ENCODE data around the gene SPEM2.
A peak's percentile ranks its signal among the peaks of the same experiment; 100 is the strongest.

The SPEM2 gene

GRCh38 chr17:7425316-7425715, at the start of gene SPEM2:
TSS of gene SPEM2 (plus strand) at chr17:7425616. CDS start at chr17:7425689, 73 bp downstream.
- DNase-seq (ENCODE audit: low read depth in 4 of 4, low spot score in 1 of 4), result no peak

DNA sequence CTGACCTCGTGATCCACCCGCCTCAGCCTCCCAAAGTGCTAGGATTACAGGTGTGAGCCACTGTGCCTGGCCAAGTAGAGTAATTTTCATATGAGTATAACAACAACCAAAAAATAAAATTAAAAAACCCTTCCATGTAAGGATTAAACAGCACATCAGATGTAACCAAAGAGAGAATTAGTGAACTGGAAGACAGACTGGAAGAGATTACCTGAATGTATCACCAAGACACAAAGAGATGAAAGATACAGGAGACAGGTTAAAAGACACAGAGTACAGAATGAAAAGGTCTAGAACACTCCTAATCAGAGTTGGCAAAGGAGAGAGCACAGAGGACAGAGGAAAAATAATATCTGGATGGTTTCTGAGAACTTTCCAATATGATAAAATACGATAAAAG, 46.3 kb upstream of the SPEM2 start:
- DNase-seq (ENCODE audit: low read depth in 4 of 4, low spot score in 1 of 4), result no peak

DNA sequence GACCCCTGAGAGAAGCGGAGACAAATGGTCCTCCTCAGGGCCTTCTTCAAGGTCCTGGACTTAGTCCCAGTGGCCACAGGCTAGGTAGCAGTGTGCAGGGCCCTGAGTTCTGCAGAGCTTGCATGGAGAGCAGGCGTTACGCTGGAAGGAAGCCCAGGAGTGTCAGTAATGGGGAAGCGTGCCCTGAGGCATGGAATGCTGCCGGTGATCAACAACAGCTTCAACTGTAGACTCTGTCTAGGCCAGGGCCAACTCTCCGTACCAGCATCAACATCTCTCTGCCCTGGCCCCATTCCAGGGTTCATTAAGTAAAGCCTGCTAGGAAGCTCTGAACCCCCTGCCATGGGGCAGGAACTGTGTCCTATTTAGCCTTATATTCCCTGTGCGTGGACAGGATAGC, 45.1 kb upstream of the SPEM2 start:
- DNase-seq (ENCODE audit: low read depth in 4 of 4, low spot score in 1 of 4), result no peak

GRCh38 chr17:7380855-7381683, 44.3 kb upstream of the SPEM2 start, which contains the start of gene TNK1:
TSS of gene TNK1 (plus strand) at chr17:7381089. CDS start at chr17:7382927, 1,838 bp downstream.
- no peak for DNase-seq (ENCODE audit: low read depth in 4 of 4, low spot score in 1 of 4)

- DNase-seq (ENCODE audit: low read depth in 4 of 4, low spot score in 1 of 4), result no peak
Measured at GRCh38 chr17:7382901-7383300, 42.5 kb upstream of the SPEM2 start.

DNA sequence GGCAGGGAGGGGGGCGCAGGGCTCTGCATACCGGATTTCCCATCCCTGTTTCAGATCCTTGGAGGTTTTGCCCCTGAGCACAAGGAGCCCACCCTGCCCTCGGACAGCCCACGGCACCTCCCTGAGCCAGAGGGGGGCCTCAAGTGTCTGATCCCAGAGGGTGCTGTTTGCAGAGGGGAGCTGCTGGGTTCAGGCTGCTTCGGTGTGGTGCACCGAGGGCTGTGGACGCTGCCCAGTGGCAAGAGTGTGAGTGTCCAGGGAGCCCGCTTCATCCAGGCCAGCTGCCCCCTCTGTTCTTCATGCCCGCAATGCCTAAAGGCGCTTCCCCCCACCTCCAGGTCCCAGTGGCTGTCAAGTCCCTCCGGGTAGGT, 42.1 kb upstream of the SPEM2 start:
- no peak for DNase-seq (ENCODE audit: low read depth in 4 of 4, low spot score in 1 of 4)

DNA sequence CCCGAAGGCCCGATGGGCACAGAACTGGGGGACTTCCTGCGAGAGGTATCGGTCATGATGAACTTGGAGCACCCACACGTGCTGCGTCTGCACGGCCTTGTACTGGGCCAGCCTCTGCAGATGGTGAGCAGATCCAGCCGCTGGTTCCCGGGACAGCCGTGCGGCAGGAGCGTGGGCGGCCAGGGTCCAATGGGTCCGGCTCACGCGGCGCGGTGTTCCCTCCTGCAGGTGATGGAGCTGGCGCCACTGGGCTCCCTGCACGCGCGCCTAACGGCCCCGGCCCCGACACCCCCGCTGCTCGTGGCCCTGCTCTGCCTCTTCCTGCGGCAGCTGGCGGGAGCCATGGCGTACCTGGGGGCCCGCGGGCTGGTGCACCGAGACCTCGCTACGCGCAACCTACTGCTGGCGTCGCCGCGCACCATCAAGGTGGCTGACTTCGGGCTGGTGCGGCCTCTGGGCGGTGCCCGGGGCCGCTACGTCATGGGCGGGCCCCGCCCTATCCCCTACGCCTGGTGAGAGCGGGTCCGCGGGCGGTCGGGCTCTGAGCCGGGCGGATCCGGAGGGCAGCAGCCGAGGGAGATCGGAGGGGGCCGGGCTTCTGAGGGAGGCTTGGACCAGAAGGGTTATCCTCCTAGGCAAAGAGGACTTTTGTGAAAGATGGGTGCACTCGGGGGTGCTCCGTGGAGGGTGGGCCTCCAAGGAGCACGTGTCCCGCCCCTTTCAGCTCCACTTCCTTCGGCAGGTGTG, 41.5 kb upstream of the SPEM2 start:
- DNase-seq (ENCODE audit: low read depth in 4 of 4, low spot score in 1 of 4), result peak in 3 of 4 experiments; percentile 42 to 72 (median 60)

DNA sequence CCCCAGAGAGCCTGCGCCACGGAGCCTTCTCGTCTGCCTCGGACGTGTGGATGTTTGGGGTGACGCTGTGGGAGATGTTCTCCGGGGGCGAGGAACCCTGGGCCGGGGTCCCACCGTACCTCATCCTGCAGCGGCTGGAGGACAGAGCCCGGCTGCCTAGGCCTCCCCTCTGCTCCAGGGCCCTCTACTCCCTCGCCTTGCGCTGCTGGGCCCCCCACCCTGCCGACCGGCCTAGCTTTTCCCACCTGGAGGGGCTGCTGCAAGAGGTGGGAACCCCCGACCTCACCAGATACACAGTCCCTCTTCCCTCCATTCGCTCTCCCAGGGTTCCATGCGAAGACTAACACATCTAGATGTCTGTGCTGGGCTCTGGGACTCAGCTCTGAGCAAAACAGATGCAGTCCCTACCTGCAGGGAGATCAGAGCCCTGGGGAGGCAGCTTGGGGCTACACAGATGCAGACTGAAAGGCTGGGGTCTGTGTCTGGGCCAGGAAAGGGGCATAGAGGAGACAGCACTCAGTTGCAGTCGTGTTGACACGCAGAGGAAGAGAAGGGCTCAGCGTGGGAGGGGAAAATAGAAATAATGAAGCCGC, 40.8 kb upstream of the SPEM2 start:
- DNase-seq (ENCODE audit: low read depth in 4 of 4, low spot score in 1 of 4), result no peak

DNA sequence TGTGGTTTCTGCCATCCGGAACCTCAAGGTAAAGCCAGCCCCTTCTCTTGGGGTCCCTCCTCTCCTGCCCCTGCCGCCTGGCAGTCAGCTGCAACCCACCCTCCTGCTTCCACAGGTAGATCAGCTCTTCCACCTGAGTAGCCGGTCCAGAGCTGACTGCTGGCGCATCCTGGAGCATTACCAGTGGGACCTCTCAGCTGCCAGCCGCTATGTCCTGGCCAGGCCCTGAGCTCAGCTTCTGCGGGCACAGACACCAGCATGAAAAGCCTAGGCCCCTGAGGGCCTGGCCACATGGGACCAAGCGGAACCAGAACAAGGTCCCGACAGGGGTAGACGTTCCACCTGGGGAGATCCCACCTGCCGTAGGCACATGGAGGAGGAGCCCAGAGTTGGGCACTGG, 36.6 kb upstream of the SPEM2 start:
- no peak for DNase-seq (ENCODE audit: low read depth in 4 of 4, low spot score in 1 of 4)

GRCh38 chr17:7389924-7390910, 35.2 kb upstream of the SPEM2 start:
- no peak for DNase-seq (ENCODE audit: low read depth in 4 of 4, low spot score in 1 of 4)

GRCh38 chr17:7391307-7391706, 34.1 kb upstream of the SPEM2 start:
- DNase-seq (ENCODE audit: low read depth in 4 of 4, low spot score in 1 of 4), result no peak

DNA sequence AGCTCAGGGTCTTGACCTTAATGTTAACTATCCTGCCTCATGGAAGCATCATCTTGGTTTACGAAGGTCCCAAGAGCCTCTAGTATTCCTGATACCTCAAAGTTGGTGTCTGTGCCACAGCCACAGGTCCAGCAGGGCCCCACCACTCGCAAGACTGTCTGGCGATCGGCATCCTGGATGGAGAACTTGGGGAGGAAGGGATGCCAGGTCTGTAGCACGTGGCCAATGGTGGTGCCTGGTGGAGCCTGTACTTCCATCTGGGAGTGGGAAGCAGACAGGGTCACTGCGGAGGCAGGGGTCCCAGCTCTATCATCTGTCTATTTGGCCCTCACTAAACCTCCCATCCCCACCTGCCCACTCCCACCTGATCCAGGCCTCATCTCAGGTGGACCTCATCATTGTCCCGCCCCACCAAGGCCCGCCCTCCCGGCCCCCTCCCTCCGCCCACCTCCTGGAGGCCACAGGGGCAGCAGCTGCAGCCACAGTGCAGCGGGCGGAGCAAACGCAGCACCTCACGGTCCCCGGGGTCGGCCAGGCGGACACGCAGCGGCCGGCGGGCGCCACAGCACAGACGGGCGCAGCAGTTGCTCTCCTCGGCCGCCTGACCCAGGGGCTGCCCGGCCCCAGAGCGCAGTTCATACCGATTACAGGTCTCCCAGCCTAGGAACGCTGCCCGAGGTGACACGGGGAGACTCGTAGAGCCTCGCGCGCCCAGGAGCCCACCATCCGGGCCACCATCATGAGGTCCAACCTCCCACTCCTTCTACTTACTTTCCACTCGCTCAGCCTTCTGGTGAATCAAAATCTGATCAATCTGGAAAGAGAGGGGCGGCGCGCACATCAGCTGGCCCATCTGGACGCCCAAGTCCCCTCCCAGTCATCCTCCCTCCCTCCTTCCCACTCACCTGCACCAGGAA, 32.5 kb upstream of the SPEM2 start:
- DNase-seq (ENCODE audit: low read depth in 4 of 4, low spot score in 1 of 4), result no peak

GRCh38 chr17:7393613-7394451, 31.6 kb upstream of the SPEM2 start:
- peak in 1 of 4 experiments; percentile 48 for DNase-seq (ENCODE audit: low read depth in 4 of 4, low spot score in 1 of 4)

DNA sequence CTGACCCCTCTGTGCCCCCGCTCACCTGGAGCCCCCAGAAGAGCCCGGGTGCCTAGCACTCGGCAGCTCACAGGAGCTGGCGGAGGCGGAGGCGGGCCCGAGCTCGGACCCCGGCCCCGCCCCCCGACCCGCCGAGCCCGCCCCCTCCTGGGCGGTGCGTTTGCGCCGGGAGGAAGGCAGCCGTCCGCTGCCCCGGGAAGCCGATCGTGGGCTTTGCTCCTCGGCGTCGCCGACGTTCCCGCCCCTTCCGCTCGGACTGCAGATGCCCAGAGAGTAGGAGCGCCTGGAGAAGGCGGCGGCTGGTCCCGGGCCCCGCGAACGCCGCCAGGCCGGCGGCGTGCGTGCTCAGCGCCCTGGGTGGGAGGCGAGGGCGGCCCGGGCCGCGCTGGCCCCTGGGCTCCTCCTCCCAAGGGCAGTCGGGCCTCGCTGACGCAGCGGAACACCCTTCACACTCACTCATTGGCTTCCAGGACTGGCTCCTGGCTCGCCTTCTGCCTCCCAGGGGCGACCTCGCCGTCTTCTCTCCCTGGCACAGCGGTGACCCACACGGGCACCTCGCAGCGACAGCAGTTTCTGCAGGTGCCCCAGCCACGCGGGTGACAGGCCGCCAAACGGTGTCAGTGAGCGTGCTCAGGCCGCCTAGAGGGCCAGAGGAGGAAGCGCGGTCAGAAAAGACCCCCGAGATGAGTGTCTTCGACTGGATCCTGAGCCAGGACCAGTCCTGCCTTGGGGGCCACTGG, 30.8 kb upstream of the SPEM2 start, which contains the start of gene PLSCR3:
PLSCR3 (minus strand) TSS at position 74 of the 740 bp plus-strand sequence. CDS start 415 bp downstream, outside the sequence.
- DNase-seq (ENCODE audit: low read depth in 4 of 4, low spot score in 1 of 4), result peak; percentile 58 to 85 (median 69)

DNA sequence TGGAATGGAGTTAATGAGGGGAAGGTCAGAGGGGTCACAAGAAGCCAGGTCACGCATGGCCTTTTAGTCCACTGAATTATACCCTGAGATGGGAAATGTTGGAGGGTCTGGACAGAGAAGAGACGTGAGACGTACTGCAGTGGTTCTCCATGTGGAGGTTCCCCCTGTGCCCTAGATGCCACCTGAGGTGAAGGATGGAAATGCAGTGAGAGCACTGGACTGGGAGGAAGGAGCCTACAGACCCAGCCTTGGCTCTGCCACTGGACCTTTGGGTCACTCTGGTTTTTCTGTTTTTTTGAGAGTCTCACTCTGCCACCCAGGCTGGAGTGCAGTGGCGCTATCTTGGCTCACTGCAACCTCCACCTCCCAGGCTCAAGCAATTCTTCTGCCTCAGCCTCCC, 29.3 kb upstream of the SPEM2 start:
- DNase-seq (ENCODE audit: low read depth in 4 of 4, low spot score in 1 of 4), result no peak

- no peak for DNase-seq (ENCODE audit: low read depth in 4 of 4, low spot score in 1 of 4)
Measured at GRCh38 chr17:7398612-7399011, 26.8 kb upstream of the SPEM2 start.

GRCh38 chr17:7403043-7403726, 22.2 kb upstream of the SPEM2 start:
- DNase-seq (ENCODE audit: low read depth in 4 of 4, low spot score in 1 of 4), result no peak

DNA sequence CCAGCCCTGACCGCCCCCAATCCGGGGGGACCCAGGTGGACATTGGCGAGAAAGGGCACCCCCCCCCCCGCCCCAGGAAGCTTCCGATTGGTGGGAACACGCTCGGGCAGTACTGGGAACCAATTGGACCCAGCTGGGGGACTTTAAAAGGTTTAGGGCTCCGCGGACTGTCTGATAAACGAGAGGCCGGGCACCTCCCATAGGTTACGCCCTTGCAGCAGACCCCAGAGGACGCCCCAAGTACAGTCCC, 21.8 kb upstream of the SPEM2 start:
- DNase-seq (ENCODE audit: low read depth in 4 of 4, low spot score in 1 of 4), result no peak
